ENCODE results near the gene CACNA1A.
A peak's percentile ranks its signal among the peaks of the same experiment; 100 is the strongest.

The CACNA1A gene

DNA sequence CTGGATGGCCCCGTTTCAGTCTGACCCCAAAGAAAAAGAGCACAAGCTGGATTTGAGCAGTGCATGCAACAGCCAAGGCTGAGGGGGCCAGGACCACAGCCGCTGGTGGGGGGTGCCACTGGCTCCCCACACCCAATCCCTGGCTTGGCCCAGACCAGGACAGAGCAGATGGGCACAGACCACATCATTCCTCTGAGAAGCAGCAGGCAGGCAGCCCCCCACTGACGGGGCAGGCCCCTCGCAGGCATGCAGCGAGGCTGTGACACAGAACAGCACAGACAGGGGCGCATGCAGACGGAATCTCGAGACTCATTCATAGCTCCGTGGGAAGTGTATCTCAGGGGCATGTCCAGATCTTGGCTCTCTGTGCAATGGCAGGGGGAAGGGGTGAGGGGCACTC, 281.2 kb downstream of the CACNA1A start:
- DNase-seq (ENCODE audit: low read depth in 1 of 2, low spot score in 1 of 2) = no peak
- TF ChIP-seq SPI1 (IDR thresholded peaks at IDR 0.05; ENCODE audit: borderline replicate concordance, low read depth) (no peak), GABPA (IDR thresholded peaks at IDR 0.05; ENCODE audit: low read depth) (no peak), POLR2AphosphoS5 (IDR thresholded peaks at IDR 0.05; ENCODE audit: low read depth) (no peak)
- TF ChIP-seq, protein P1, sequence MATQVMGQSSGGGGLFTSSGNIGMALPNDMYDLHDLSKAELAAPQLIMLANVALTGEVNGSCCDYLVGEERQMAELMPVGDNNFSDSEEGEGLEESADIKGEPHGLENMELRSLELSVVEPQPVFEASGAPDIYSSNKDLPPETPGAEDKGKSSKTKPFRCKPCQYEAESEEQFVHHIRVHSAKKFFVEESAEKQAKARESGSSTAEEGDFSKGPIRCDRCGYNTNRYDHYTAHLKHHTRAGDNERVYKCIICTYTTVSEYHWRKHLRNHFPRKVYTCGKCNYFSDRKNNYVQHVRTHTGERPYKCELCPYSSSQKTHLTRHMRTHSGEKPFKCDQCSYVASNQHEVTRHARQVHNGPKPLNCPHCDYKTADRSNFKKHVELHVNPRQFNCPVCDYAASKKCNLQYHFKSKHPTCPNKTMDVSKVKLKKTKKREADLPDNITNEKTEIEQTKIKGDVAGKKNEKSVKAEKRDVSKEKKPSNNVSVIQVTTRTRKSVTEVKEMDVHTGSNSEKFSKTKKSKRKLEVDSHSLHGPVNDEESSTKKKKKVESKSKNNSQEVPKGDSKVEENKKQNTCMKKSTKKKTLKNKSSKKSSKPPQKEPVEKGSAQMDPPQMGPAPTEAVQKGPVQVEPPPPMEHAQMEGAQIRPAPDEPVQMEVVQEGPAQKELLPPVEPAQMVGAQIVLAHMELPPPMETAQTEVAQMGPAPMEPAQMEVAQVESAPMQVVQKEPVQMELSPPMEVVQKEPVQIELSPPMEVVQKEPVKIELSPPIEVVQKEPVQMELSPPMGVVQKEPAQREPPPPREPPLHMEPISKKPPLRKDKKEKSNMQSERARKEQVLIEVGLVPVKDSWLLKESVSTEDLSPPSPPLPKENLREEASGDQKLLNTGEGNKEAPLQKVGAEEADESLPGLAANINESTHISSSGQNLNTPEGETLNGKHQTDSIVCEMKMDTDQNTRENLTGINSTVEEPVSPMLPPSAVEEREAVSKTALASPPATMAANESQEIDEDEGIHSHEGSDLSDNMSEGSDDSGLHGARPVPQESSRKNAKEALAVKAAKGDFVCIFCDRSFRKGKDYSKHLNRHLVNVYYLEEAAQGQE (IDR thresholded peaks at IDR 0.05; ENCODE audit: insufficient replicate concordance, low read depth) = no peak
- TF ChIP-seq, protein P2, sequence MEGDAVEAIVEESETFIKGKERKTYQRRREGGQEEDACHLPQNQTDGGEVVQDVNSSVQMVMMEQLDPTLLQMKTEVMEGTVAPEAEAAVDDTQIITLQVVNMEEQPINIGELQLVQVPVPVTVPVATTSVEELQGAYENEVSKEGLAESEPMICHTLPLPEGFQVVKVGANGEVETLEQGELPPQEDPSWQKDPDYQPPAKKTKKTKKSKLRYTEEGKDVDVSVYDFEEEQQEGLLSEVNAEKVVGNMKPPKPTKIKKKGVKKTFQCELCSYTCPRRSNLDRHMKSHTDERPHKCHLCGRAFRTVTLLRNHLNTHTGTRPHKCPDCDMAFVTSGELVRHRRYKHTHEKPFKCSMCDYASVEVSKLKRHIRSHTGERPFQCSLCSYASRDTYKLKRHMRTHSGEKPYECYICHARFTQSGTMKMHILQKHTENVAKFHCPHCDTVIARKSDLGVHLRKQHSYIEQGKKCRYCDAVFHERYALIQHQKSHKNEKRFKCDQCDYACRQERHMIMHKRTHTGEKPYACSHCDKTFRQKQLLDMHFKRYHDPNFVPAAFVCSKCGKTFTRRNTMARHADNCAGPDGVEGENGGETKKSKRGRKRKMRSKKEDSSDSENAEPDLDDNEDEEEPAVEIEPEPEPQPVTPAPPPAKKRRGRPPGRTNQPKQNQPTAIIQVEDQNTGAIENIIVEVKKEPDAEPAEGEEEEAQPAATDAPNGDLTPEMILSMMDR (IDR thresholded peaks at IDR 0.05; ENCODE audit: insufficient read depth, low read length) = no peak

DNA sequence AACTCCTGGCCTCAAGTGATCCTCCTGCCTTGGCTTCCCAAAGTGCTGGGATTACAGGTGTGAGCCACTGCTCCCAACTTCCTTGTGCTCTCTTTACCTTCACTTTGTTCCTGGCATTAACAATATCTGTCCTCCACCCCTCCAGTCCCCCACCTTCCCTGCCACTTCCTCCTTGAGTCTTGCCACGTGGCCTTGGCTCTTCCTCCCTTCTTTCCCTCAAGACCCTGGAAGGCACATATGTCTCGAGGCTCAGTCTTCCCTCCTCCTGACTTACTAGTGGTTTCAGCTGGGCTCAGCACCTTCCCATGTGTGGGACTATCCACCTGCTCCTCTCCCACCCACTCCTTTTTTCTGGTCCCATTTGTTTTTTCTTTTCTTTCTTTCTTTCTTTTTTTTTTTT, 285.4 kb downstream of the CACNA1A start:
- H3K27ac ChIP-seq (replicated peaks) = no peak overlapping the region
- no peak for DNase-seq (ENCODE audit: low read depth in 1 of 2, low spot score in 1 of 2)
- no peak overlapping the region for H3K4me3 ChIP-seq (replicated peaks; ENCODE audit: insufficient read depth, low read length)
- TF ChIP-seq, protein P2 (IDR thresholded peaks at IDR 0.05; ENCODE audit: insufficient read depth, low read length) = no peak
- TF ChIP-seq SPI1 (IDR thresholded peaks at IDR 0.05; ENCODE audit: borderline replicate concordance, low read depth) = peak; percentile 27; the same call in 1 of the 2 replicates
- TF ChIP-seq, protein P1 (IDR thresholded peaks at IDR 0.05; ENCODE audit: insufficient replicate concordance, low read depth) = no peak
- no peaks in the 10 kb centered on the region for H3K27me3 ChIP-seq (ENCODE audit: insufficient read depth, poor library complexity, severe bottlenecking)

More for the DNA sequence above, 281.2 kb downstream of the CACNA1A start:
- Histone ChIP-seq H3K27ac (replicated peaks) (no peak overlapping the region), H3K27me3 (ENCODE audit: insufficient read depth, poor library complexity, severe bottlenecking) (no peaks in the 10 kb centered on the region), H3K4me3 (replicated peaks; ENCODE audit: insufficient read depth, low read length) (no peak overlapping the region)

DNA sequence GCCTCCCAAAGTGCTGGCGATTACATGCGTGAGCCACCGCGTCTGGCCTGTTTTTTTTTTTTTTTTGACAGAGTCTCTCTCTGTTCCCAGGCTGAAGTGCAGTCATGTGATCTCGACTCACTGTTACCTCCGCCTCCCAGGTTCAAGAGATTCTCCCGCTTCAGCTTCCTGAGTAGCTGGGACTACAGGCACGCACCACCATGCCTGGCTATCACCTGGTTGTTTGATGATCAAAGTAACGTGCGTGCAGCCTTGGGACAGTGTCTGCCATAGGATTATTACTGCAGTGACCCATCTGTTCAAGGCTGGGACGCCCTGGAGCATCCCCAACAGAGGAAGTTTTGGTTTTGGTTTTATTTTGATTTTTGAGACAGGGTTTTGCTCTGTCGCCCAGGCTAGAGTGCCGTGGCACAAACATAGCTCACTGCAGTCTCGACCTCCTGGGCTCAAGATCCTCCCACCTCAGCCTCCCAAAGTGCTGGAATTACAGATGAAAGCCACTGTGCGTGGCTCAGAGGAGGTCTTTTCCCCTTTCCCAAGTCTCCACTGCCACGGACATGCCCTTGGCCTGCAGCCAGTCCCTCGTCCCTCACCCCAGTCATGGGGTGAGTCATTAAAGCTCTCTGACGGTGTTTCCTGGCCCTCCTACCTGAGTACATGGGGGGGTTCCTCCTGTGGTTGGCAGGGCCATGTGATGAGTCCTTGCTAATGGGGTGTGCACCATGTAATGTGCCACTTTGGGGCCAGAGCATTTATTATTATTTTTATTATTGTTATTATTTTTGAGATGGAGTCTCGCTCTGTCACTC, 290.5 kb downstream of the CACNA1A start:
- Histone ChIP-seq H3K27me3 (ENCODE audit: insufficient read depth, poor library complexity, severe bottlenecking) (no peaks in the 10 kb centered on the region), H3K27ac (replicated peaks) (no peak overlapping the region), H3K4me3 (replicated peaks; ENCODE audit: insufficient read depth, low read length) (no peak overlapping the region)
- TF ChIP-seq, protein P2 (IDR thresholded peaks at IDR 0.05; ENCODE audit: insufficient read depth, low read length) = no peak
- TF ChIP-seq GABPA (IDR thresholded peaks at IDR 0.05; ENCODE audit: low read depth) (no peak), POLR2AphosphoS5 (IDR thresholded peaks at IDR 0.05; ENCODE audit: low read depth) (no peak), SPI1 (IDR thresholded peaks at IDR 0.05; ENCODE audit: borderline replicate concordance, low read depth) (no peak)
- TF ChIP-seq, protein P1 (IDR thresholded peaks at IDR 0.05; ENCODE audit: insufficient replicate concordance, low read depth) = no peak
- no peak for DNase-seq (ENCODE audit: low read depth in 1 of 2, low spot score in 1 of 2)
